ENCODE data around the gene SGTA.
A peak's percentile ranks its signal among the peaks of the same experiment; 100 is the strongest.

Gene SGTA

DNA sequence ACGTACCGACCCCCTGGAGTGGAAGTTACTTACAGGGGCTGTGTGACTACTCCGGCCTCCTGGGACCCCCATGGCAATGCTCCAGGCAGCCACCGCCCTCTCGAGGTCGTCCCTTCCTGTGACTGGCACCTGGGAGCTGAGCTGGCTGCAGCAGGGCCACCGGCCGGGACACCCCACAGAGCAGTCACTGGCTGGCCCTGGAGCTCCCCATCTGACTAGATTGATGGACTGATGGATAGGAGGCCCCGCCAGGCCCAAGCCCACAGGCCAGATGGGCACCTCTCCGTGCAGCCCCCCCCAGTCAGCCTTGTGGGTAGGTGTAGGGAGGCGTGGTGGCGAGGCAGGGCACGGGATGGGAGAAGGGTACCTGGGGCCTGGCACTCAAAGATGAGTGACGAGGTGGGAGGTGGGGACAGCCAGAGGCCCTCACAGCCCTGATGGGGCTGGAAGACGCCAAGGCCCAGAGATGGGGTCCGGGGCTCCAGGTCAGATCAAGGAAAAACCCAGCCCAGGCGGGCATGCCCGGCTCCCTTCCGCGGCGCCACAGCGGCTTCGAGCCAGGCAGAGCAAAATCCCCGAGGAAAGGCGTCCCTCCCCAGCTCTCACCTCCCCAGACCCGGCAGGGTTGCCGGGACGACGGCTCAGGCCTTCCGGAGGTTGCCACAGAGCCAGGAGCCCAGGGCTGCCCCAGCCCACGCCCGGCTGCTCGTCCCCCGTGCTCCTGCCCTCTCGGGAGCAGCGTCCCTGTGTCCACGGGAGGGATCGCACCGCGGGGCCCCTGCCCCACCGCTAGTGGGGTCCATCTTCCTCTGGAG is 51.7 kb downstream of the SGTA start:
- DNase-seq = no peak

GRCh38 chr19:2729943-2730818 is 52.9 kb downstream of the SGTA start:
- DNase-seq = no peak

DNA sequence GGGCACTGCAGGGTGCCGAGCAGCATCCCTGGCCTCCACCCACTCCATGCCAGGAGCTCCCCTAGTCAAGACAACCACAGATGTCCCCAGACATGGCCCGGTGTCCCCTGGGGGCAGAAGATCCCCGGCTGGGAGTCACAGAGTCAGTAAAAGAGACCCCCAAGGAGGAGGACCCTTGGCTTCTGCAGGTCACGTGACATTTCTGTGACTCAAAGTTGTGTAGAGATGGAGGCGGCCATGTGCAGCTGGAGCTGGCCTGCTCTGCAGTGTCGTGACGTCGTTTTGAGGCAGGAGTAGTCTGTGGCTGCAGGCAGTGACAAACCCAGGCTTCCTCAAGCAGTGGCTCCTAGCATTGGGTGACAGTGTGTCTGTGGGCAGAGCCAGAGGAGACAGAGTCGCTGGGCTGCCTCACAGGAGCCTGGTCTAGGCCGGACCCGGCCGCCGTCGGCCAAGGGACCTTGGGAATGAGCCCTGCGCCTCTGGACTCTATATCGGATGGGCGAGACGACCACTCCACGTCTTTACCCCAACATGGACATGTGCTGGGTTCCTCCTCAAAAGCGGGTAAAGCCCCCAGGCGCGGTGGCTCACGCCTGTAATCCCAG is 54.2 kb downstream of the SGTA start:
- DNase-seq = no peak

GRCh38 chr19:2727640-2727944 is 55.5 kb downstream of the SGTA start:
- DNase-seq = no peak

- DNase-seq = no peak
Observed at GRCh38 chr19:2726904-2727639, 56.0 kb downstream of the SGTA start.

DNA sequence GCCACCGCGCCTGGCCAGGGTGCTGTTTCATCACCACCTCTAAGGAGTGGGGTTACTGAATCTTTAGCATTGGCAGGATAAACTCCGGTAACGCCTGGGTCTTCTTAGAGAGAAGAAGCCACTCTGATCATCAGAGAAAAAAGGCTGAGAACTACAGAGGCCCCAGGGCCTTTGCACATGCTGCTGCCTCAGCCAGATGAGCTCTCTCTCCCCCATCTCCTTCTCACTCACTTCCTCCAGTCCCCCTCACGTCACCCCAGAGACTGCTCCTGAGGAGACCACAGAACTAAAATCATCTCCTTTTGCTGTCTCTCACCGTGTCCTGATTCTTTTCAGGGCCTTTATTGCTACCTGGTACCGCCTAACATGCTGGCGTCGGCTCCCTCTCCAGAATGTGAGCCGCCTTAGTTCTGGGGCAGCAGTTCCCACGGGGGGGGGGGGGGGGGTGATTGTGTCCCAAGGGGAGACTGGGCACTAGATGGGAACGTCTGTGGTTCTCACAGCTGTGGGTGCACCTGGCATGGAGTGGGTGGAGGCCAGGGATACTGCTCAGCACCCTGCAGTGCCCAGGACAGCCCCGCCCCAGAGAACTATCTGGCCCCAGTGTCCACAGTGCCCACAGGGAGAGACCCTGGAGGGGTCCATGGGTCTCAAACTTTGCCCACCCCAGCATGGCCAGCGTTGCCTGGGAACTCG is 56.8 kb downstream of the SGTA start:
- no peak for DNase-seq

DNA sequence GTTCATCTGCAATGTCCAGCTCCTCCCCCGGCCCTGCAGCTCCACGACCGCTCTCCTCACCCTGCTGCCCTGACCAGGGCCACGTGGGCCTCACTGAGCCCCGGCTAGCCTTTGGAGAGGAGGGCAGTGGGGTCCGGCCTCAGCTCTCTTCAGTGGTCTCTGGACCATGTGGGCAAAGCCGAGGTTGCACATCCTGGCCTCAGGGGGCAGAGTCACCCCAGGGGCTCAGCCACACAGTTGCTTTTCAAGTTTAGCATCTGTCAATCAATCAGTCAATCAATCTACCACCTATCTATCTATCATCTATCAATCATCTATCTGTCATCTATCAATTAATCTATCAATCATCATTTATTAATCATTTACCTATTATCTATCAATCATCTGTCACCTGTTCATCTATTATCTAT is 58.9 kb downstream of the SGTA start:
- no peak for DNase-seq

- DNase-seq = no peak
Observed at GRCh38 chr19:2723747-2724146, 59.3 kb downstream of the SGTA start.

GRCh38 chr19:2723345-2723715 is 59.7 kb downstream of the SGTA start:
- DNase-seq = no peak

DNA sequence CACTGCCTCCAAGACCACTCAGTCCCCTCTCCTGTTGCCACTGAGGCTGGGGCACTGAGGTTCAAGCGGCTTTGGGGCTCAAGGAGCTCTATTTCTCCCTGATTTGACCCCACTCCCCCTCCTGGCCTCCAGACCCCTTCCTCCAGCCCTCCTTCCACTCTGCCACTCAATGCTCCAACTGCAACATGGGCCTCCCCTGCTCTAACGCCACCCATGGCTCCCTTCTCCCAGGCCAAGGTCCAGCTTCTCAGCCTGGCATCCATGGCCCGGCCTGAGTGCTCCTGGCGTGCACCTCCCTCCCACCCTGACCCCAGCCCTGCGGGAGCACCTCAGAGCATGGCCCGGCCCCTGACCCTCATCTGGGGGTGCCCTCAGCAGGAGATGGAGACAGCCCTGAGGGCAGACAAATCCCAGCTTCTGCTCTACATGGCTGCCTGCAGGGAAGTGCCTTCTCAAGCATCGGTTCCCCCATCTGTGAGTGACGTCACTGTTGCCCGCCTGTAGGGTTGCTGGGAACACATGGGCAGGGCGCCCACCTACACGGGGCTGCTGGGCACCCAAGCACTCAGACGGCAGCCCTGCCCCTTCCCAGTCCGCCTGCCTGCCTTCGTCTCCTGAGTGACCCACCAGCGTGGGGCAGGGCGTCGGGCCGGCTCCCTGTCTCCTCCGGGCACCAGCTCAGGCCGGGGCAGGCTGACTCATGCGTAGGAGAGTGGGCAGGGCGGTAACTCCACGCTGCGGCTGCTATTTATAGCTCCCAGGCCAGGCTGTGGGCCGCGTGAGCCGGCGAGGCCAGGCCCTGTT is 60.3 kb downstream of the SGTA start:
- DNase-seq = peak in 46 of 58 donors; percentile 11 to 92 (median 56)

DNA sequence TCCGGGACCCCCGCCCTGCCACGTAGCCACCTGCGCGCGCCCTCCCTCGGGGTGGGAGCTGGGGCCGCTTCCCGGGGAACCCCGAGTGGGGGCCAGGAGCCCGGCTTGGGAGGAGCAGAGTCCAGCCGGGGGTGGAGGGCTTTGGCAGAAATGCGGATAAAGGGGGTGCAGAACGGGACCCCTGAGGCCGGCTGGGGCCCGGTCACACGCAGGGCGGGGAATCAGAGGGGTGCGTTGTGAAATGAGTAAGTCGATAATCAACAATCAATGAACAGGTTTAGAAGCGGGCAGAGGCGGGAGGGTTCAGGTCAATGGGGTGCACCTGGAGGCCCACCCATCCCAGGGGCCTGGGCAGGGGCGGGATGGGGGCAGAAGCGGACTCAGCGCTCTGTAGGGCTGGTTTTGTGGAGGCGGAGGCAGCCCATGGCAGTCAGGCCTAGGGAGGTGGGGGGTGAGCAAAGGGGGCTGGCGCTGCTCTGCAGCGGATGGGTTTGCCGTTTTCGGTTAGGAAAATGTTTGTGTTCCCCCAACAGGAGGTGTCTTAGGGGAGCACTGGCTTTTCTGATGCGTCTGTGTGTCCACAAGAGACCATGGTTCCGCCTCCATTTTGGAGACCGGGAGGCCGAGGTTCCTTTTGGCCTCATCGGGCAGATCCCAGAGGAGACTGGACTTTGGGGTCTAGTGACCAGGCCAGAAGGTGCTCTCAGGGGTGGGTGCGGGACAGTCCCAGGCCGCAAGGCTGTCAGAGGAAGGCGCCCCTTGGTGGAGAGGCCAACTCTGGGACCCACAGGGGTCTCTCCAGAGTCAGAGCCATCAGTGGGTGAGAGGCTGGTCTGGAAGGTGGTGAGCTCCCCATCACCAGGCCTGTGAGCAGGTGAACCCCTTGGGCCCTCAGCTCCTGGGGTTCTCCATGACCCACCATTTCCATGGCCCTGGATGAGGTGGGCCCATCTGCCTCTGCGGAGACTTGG is 61.2 kb downstream of the SGTA start:
- peak in 1 of 58 donors; percentile 42 for DNase-seq

DNA sequence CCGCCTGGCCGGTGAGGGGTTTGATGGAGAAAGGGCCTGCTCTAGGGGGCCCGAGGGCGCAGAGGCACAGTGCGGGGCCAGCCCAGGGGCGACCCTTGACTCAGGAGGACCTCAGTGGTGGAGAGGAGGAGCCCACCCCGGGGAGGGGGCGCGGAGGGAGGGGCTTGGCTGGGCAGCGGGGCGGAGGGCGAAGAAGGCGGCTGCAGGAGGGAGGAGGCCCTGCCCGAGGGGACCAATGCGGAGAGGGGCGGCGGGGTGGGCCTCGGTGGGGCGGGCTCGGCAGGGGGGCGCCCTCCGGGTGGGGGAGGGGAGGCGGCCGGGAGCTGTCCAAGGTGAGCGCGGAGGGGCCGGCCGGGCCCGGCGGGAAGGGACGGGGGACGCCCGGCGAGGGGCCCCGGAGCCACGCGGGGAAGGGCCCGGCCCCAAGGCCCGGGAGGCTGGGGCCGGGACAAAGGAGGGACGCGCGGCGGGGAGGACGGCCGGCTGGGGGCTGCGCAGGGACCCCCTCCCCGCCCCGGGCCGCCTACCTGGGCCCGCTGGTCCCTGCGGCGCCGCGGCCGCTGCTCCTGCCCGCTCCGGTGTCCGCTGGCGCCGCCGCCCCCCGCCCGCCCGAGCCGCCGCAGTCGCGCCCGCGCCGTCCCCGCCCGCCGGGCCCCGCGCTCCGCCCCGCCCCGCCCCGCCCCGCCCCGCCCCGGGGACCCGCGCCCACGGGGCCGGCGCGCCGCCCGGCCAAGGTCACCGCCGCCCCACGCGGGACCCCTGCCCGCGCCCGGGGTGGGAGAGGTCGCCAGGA is 62.1 kb downstream of the SGTA start, which contains the start of gene DIRAS1:
Gene DIRAS1 (minus strand): TSS at position 596 of the 793 bp plus-strand sequence. CDS start 3,566 bp downstream, outside the sequence.
- peak in 1 of 58 donors; percentile 18 for DNase-seq

DNA sequence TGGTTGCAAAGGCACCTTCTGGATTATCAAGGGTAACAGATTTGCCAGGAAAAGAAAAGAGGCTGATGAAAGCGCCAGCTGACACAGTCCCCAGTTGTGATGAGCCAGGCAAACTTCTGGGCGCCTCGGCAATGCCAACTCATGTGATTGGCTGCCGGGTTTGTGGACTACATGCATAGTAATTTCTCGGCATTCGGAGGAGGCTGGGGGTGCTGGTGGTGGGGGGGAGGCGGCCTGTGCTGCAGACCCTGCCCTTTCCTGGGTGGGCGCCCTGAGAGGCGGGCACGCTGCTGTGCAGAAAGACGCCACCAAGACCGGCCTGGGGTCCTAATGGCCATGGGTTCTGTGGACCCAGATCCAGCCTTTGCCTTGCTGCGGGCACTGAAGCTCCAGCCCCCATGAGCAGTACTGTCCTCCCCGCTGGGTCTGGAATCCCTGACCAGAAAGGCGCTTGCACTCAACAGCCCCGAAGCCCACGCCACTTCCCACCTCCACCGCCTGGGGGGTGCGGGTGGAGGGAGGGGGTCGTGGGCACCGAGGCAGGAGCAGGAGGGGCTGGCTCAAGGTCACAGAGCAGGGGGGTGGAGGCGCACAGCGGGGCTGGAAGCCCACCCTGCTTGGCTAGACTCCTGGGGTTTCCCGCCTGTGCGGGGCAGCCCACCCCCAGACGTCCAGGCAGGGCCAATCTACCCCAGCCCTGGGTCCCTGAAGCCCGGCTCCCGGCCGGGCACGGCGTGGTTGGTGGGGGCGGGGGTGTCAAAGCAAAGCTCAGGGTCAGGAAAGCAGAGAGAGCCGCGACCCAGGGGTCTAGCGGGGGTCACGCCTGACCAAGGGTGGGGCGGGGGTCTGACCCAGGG is 62.9 kb downstream of the SGTA start:
- DNase-seq = peak in 46 of 58 donors; percentile 15 to 79 (median 50)

DNA sequence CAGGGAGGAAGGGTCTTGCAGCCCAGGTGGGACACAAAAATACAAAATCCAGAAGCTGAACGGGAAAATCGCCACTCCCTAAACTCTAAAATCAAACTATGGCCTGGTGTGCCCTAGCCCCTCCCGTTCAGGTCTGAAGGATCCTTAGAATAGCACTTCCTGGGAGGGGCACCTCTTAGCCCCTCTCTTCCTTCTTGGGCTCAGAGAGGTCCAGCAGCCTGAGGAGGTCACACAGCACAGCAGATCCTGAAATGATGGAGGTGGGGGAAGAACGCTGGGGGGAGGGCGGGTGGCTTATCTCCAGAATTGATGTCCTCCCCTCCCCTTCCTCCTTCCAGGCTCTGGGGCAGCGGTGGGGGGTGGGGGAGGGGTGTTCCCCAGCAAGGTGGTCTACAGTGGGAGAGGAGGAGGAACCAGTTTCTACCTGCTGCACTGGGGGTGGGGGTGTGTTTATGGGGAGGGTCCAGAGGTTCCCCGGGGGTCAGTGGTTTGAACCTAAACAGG is 63.8 kb downstream of the SGTA start:
- no peak for DNase-seq

GRCh38 chr19:2717638-2718541 is 65.2 kb downstream of the SGTA start:
- peak in 2 of 58 donors; percentile 14 to 20 for DNase-seq
